DMS153 (cell line): ENCODE data around the gene ACTN2.

Experiments used
- DNase-seq: peaks from one replicate; lab custom pipeline; 2025; lab: John Stamatoyannopoulos, UW

Gene ACTN2

GRCh38 chr1:236691348-236691747 lies 5.0 kb downstream of the ACTN2 start:
- no peak for DNase-seq

GRCh38 chr1:236692128-236692527 lies 5.8 kb downstream of the ACTN2 start:
- no peak for DNase-seq

- no peak for DNase-seq
Measured at GRCh38 chr1:236692742-236693141, 6.4 kb downstream of the ACTN2 start.

- DNase-seq = no peak
Measured at GRCh38 chr1:236699366-236699765, 13.1 kb downstream of the ACTN2 start.

GRCh38 chr1:236700903-236701302 lies 14.6 kb downstream of the ACTN2 start:
- DNase-seq = no peak

- no peak for DNase-seq
Measured at GRCh38 chr1:236701782-236702181, 15.5 kb downstream of the ACTN2 start.

GRCh38 chr1:236702791-236703394 lies 16.6 kb downstream of the ACTN2 start:
- no peak for DNase-seq

GRCh38 chr1:236705771-236706170 lies 19.5 kb downstream of the ACTN2 start:
- no peak for DNase-seq

GRCh38 chr1:236706183-236706582 lies 19.9 kb downstream of the ACTN2 start:
- DNase-seq = no peak

GRCh38 chr1:236710328-236710892 lies 24.1 kb downstream of the ACTN2 start:
- DNase-seq = no peak

- no peak for DNase-seq
Measured at GRCh38 chr1:236716160-236716559, 29.9 kb downstream of the ACTN2 start.

- DNase-seq = no peak
Measured at GRCh38 chr1:236717811-236718210, 31.5 kb downstream of the ACTN2 start.

GRCh38 chr1:236718328-236718727 lies 32.0 kb downstream of the ACTN2 start:
- DNase-seq = no peak

GRCh38 chr1:236720206-236720605 lies 33.9 kb downstream of the ACTN2 start:
- no peak for DNase-seq

GRCh38 chr1:236720611-236721010 lies 34.3 kb downstream of the ACTN2 start:
- no peak for DNase-seq

- DNase-seq = no peak
Measured at GRCh38 chr1:236724049-236724448, 37.8 kb downstream of the ACTN2 start.

GRCh38 chr1:236724506-236724905 lies 38.2 kb downstream of the ACTN2 start:
- DNase-seq = no peak

GRCh38 chr1:236725668-236726067 lies 39.4 kb downstream of the ACTN2 start:
- DNase-seq = no peak

- no peak for DNase-seq
Measured at GRCh38 chr1:236727521-236727920, 41.2 kb downstream of the ACTN2 start.

GRCh38 chr1:236728752-236729151 lies 42.5 kb downstream of the ACTN2 start:
- DNase-seq = no peak

- DNase-seq = no peak
Measured at GRCh38 chr1:236733653-236734052, 47.4 kb downstream of the ACTN2 start.

- no peak for DNase-seq
Measured at GRCh38 chr1:236734141-236734765, 48.0 kb downstream of the ACTN2 start.

GRCh38 chr1:236736761-236737160 lies 50.5 kb downstream of the ACTN2 start:
- no peak for DNase-seq

- no peak for DNase-seq
Measured at GRCh38 chr1:236741753-236742152, 55.5 kb downstream of the ACTN2 start.
